ENCODE data around the gene SRSF4. TPM values are rescaled to one million over a fixed set of nuclear protein-coding genes. Genes with fewer than 3 reads are reported as not detected.

Gene SRSF4
- total RNA-seq, 1 donor, result 27.9 TPM

GRCh38 chr1:29221296-29221695 lies 39.6 kb upstream of the SRSF4 start:
- Histone ChIP-seq H3K4me1 (ENCODE audit: insufficient read depth, low read length) (peaks cover 16% of the 10 kb centered on the region), H3K79me2 (ENCODE audit: insufficient read depth, low read length) (peaks cover 3% of the 10 kb centered on the region), H3K4me3 (ENCODE audit: insufficient read depth, low read length) (no peak overlapping the region), H4K20me1 (ENCODE audit: insufficient read depth, low read length) (peaks cover 6% of the 10 kb centered on the region), H3K27me3 (ENCODE audit: insufficient read depth, low read length) (no peaks in the 10 kb centered on the region), H3K9me3 (ENCODE audit: low read depth, low read length) (no peaks in the 10 kb centered on the region), H3K36me3 (ENCODE audit: insufficient read depth, low read length) (peaks cover 14% of the 10 kb centered on the region), H3K27ac (ENCODE audit: low read depth, low read length) (no peak overlapping the region), H2AFZ (ENCODE audit: low read length) (no peak overlapping the region), H3K4me2 (ENCODE audit: insufficient read depth, low read length) (no peak overlapping the region)
- TF ChIP-seq CTCF (IDR thresholded peaks at IDR 0.05; ENCODE audit: extremely low read depth, low read depth, low read length), result no peak
- DNase-seq (ENCODE audit: insufficient read length, low spot score, missing footprints), result no peak

- Histone ChIP-seq H3K4me2 (ENCODE audit: insufficient read depth, low read length) (no peak overlapping the region), H3K36me3 (ENCODE audit: insufficient read depth, low read length) (peaks cover 32% of the 10 kb centered on the region), H3K4me3 (ENCODE audit: insufficient read depth, low read length) (no peak overlapping the region), H3K9me3 (ENCODE audit: low read depth, low read length) (no peaks in the 10 kb centered on the region), H3K27me3 (ENCODE audit: insufficient read depth, low read length) (no peaks in the 10 kb centered on the region), H3K27ac (ENCODE audit: low read depth, low read length) (no peak overlapping the region), H3K4me1 (ENCODE audit: insufficient read depth, low read length) (peaks cover 16% of the 10 kb centered on the region), H2AFZ (ENCODE audit: low read length) (no peak overlapping the region), H3K79me2 (ENCODE audit: insufficient read depth, low read length) (no peaks in the 10 kb centered on the region), H4K20me1 (ENCODE audit: insufficient read depth, low read length) (peaks cover 4% of the 10 kb centered on the region)
- DNase-seq (ENCODE audit: insufficient read length, low spot score, missing footprints), result no peak
- TF ChIP-seq CTCF (IDR thresholded peaks at IDR 0.05; ENCODE audit: extremely low read depth, low read depth, low read length), result no peak
These were observed 36.5 kb upstream of the SRSF4 start for GRCh38 chr1:29218223-29218622.

- Histone ChIP-seq H3K4me3 (ENCODE audit: insufficient read depth, low read length) (no peak overlapping the region), H2AFZ (ENCODE audit: low read length) (no peak overlapping the region), H3K36me3 (ENCODE audit: insufficient read depth, low read length) (peaks cover 33% of the 10 kb centered on the region), H3K4me2 (ENCODE audit: insufficient read depth, low read length) (peak overlapping the region; percentile 38), H3K27me3 (ENCODE audit: insufficient read depth, low read length) (no peaks in the 10 kb centered on the region), H3K4me1 (ENCODE audit: insufficient read depth, low read length) (peaks cover 16% of the 10 kb centered on the region), H4K20me1 (ENCODE audit: insufficient read depth, low read length) (no peaks in the 10 kb centered on the region), H3K27ac (ENCODE audit: low read depth, low read length) (peak overlapping the region; percentile 31), H3K9me3 (ENCODE audit: low read depth, low read length) (no peaks in the 10 kb centered on the region), H3K79me2 (ENCODE audit: insufficient read depth, low read length) (no peaks in the 10 kb centered on the region)
- DNase-seq (ENCODE audit: insufficient read length, low spot score, missing footprints), result no peak
- no peak for TF ChIP-seq CTCF (IDR thresholded peaks at IDR 0.05; ENCODE audit: extremely low read depth, low read depth, low read length)
These were observed 35.9 kb upstream of the SRSF4 start for GRCh38 chr1:29217633-29218032.

- Histone ChIP-seq H3K27ac (ENCODE audit: low read depth, low read length) (no peak overlapping the region), H3K36me3 (ENCODE audit: insufficient read depth, low read length) (peaks cover 50% of the 10 kb centered on the region), H3K4me1 (ENCODE audit: insufficient read depth, low read length) (peaks cover 17% of the 10 kb centered on the region), H3K9me3 (ENCODE audit: low read depth, low read length) (no peaks in the 10 kb centered on the region), H3K4me2 (ENCODE audit: insufficient read depth, low read length) (no peak overlapping the region), H3K4me3 (ENCODE audit: insufficient read depth, low read length) (no peak overlapping the region), H3K79me2 (ENCODE audit: insufficient read depth, low read length) (no peaks in the 10 kb centered on the region), H4K20me1 (ENCODE audit: insufficient read depth, low read length) (no peaks in the 10 kb centered on the region), H2AFZ (ENCODE audit: low read length) (no peak overlapping the region), H3K27me3 (ENCODE audit: insufficient read depth, low read length) (no peaks in the 10 kb centered on the region)
- no peak for TF ChIP-seq CTCF (IDR thresholded peaks at IDR 0.05; ENCODE audit: extremely low read depth, low read depth, low read length)
- no peak for DNase-seq (ENCODE audit: insufficient read length, low spot score, missing footprints)
These were observed 31.4 kb upstream of the SRSF4 start for GRCh38 chr1:29213055-29213454.

All from osteoblast (primary cell).